Activated T-cell treated with anti-CD3 and anti-CD28 coated beads for 1 hour (primary cell): ENCODE data around the gene PHLDB3.
"Not testable (repeated sequence)": the region's sequence is repeated elsewhere in the genome, so short reads cannot be mapped to it uniquely, and the experiment has no call there.

Experiments used
- DNase-seq: peaks from one replicate; pipeline ENCODE4 v3.0.0-alpha.2; 2020; ENCODE audit warnings: low read depth

The PHLDB3 gene

DNA sequence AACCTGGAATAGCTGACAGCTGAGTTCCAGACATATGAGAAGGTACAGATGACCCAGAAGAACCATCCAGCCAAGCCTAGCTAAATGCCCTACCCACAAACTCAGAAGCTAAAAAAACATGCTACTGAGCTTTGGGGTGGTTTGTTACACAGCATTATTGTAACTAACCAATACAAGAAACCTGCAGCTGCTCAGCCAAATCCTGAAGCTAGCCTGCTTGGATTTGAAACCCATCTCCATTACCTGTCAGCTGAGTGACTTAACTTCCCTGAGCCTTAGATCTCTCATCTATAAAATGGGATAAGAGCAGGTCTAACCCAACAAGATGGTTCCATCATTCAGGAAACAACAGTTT lies 64.9 kb downstream of the PHLDB3 start:
- DNase-seq = no peak

DNA sequence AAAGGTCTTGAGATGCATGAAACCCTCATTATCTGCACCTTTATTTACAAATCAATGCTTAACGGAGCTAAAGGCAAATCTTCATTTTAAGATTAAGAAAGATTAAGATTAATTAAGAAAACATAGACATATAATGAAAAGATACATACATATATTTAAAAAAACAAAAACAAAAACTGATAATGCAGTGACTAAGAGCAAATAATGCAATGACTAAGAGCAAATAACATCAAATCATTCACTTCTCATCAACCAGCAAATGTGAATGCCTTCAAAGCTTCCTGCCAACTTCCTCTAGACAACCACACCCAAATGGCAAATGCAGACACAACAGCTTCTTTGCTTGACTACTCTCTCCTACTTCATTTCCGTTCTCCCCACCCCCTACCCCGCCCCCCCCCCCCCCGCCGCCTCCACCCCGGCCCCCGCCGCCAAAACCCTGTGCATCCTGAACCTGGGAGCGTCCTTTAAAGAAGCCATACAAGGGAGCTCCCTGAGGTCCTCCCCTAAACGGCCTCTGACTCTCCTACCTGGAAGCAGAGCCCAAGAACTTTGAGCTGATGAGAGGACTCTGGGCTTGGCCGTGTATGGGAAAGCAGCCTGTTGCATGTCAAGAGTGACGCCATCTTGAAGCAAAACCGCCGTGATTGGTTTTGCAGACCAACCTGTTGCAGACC lies 65.4 kb downstream of the PHLDB3 start:
- peak; percentile 29 for DNase-seq

DNA sequence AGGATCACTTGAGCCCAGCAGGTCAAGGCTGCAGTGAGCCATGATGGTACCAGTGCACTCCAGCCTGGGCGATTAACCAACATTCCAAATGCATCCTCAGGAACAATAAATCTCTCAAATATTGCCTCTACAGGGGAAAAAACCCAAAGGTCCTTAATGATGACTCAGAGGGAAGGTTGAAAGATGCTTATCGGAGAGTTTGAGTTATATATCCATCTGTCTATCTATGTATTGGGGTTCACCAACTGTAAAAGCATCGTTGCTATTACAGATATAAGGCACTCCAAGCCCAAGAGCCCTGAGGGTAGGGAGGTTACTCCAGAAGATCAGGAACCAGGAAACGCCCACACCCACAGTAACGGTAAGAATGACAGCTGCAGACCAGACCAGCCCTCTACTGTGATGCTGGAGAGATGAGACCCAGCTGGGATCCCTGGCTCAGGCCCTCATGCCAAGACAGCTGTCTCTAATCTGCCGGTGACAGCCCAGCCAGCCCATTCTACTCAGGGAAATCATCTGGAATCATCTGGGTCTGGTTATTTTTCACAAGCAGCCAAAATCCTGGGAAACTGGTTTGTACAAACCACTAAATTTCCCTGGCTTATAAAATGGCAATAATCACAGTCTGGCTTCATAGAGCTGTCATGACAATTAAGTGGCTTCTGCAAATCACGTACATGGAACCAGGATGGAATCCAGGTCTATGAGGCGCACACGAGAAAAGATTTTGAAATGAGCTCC lies 66.1 kb downstream of the PHLDB3 start:
- no peak for DNase-seq

DNA sequence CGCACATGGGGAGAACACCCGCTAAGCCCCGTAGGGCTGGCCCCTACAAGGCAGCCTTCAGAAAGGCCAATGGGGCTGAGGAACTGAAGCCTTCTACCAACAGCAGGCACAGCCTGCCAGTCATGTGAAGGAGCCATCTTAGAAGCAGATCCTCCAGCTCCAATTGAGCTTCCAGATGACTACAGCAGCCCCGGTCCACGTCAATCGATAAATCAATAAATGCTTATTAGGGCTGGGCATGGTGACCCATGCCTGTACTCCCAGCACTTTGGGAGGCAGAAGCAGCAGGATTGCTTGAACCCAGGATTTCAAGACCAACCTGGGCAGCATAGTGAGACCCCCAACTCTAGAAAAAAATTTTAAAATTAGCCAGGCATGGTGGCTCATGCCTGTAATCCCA lies 66.8 kb downstream of the PHLDB3 start:
- DNase-seq = no peak

DNA sequence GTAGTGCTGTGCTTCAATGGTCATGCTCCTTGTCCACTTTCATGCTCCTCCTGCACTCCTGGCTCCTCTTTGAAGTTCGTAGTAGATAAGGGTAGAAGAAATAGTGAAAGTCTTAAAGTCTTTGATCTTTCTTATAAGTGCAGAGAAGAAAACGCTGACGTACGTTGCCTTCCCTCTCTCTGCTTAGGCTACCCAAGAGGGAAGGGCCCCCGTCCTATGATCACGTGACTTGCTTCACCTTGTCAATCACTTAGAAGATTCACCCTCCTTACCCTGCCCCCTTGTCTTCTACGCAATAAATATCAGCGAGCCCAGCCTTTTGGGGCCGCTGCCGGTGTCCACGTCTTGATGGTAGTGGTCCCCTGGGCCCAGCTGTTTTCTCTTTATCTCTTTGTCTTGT lies 67.3 kb downstream of the PHLDB3 start:
- DNase-seq = not testable (repeated sequence)

DNA sequence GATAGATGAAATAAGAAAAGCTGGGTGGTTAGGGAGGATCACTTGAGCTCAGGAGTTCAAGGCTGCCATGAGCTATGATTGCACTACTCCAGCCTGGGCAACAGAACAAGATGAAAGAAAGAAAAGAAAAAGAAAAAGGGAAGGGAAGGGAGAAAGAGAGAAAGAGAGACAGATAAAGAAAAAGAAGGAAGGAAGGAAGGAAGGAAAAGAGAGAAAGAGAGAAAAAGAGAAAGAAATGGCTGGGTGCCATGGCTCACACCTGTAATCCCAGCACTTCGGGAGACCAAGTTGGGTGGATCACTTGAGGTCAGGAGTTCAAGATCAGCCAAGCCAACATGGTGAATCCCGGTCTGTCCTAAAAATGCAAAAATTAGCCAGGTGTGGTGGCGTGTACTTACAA lies 68.8 kb downstream of the PHLDB3 start:
- DNase-seq = no peak

DNA sequence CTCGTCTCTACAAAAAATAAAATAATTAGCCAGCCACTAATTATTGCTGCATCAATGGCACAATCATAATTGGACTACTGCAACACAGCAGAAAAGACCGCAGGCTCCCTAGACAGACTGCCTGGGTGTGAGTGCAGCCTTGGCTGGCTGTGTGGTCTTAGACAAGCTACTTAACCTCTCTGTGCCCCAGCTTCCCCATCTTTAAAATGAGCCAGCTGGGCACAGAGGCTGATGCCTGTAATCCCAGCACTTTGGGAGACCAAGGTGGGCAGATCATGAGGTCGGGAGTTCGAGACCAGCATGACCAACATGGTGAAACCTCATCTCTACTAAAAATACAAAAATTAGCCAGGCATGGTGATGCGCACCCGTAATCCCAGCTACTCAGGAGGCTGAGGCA lies 70.9 kb downstream of the PHLDB3 start:
- DNase-seq = no peak

DNA sequence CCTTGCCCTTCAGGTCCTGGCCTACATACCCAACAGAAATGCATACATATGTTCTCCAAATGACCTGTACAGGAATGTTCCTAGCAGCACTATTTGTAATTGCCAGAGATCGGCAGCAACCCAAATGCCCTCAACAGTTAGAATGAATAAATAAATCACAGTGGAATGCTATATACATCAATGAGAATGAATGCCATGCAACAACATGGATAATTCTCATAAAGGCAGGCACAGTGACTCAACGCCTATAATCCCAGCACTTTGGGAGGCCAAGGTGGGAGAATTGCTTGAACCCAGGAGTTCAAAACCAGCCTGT lies 71.2 kb downstream of the PHLDB3 start:
- no peak for DNase-seq

DNA sequence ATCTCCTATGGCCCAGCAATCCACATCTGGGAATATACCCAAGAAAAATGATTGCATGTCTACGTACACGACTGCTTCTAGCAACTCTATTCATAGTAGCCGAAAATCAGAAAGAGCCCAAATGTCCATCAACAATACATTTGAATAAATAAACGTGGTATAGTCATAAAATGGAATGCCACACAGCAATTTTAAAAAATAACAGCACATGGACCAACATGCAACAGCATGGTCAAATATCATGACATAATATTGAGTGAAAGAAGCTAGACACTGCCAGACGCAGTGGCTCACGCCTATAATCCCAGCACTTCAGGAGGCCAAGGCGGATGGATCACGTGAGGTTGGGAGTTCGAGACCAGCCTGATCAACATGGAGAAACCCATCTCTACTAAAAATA lies 73.6 kb downstream of the PHLDB3 start:
- no peak for DNase-seq

DNA sequence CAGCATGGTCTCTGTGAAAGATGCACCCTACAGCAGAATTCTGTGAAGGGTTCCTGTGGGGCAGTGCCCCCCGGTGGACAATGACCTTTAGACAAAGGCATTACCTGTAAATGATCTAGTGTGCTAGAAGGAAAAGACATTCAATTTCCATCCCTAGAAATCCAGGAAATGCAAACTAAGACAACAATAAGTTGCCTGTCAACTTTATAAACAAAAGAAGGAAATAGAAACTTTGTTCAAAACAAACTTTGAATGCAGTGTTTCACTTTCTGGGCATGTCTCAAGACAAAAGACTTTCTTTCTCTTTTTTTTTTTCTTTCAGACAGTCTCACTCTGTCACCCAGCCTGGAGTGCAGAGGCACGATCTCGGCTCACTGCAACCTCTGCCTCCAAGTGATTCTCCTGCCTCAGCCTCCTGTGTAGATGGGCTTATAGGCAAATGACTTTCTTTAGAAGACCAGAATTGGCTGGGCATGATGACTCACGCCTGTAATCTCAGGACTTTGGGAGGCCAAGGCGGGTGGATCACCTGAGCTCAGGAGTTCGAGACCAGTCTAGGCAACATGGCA lies 74.3 kb downstream of the PHLDB3 start:
- DNase-seq = no peak

DNA sequence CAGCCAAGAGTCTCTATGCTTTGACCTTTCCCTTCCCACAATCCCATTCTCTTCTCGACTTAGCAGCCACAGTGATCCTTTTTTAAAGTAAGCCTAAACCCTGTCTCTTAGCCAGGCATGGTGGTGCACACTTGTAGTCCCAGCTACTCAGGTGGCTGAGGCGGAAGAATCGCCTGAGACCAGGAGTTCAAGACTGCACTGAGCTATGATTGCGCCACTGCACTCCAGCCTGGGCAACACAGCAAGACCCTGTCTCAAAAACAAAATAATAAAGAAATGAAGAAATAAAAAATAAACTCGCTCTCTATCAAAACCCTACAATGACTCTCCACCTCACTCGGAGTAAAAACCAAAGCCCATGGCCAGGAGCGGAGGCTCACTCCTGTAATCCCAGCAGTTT lies 75.2 kb downstream of the PHLDB3 start:
- DNase-seq = no peak

DNA sequence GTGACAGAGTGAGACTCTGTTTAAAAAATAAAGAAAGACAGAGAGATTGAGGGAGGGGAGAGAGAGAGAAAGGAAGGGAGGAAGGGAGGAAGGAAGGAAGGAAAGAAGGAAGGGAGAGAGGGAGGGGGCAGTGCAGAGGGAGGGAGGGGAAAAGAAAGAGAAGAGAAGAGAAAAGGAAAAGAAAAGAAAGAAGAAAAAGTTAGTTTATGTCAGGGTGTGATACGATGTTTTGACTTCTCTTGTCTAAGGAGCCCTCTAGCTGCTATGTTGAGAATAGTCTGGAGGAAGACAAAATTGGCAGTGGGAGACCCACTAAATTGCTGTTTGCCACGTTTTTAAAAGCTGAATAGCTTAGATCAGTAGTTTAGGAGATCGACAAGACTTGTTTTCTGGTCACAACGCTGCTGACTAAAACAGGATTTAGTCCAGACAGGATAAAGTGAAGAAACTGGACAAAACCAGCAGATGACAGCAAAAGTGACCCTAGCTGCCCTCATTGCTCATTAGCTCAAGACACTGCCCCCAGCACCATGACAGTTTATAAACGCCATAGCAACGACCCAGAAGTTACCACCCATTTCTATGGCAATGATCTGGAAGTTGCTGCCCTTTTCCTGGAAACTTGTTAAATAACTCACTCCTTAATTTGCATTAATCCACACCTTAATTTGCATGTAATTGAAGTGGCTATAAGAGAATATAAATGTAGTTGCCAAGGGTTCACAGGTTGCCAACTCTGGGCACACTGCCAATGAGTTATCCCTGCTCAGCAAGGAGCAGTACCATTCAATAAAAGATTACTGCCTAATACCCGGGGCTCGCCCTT lies 78.8 kb downstream of the PHLDB3 start:
- no peak for DNase-seq
